GM23338 (cell line): ENCODE measurements around the gene TRDMT1. TPM values are rescaled to one million over a fixed set of nuclear protein-coding genes. Genes with fewer than 3 reads are reported as not detected.

Experiments used
- ATAC-seq: fragments of 200-7000 bp; cut with Tn5 transposase; 3 replicates; pipeline ENCODE4 v1.9.1; 2020
- DNase-seq: peaks from one replicate; pipeline ENCODE4 v3.0.0-alpha.2; 2015; ENCODE audit warnings: low spot score
- H2AFZ ChIP-seq: fragments of 200-600 bp; sonication (generic); 2 replicates; pipeline ENCODE4 v1.8.0; 2016; ENCODE audit warnings: antibody characterized with exemption, mild to moderate bottlenecking, moderate library complexity
- H3F3A ChIP-seq: fragments of 200-600 bp; sonication (generic); replicated peaks from 2 replicates; pipeline ENCODE4 v1.8.0; 2017; ENCODE audit warnings: antibody characterized with exemption, mixed run types, low read depth
- H3K27ac ChIP-seq: fragments of 200-600 bp; sonication (generic); 2 replicates; pipeline ENCODE4 v1.6.1; 2016; ENCODE audit warnings: low read depth
- H3K27me3 ChIP-seq: fragments of 200-600 bp; sonication (generic); 2 replicates; pipeline ENCODE4 v1.8.0; 2016; ENCODE audit warnings: mild to moderate bottlenecking, mixed run types, moderate library complexity; ENCODE audit not compliant: insufficient read depth
- H3K36me3 ChIP-seq: fragments of 200-600 bp; sonication (generic); 2 replicates; pipeline ENCODE4 v1.8.0; 2016; ENCODE audit warnings: mild to moderate bottlenecking; ENCODE audit not compliant: insufficient read depth
- H3K4me1 ChIP-seq: fragments of 200-600 bp; sonication (generic); 2 replicates; pipeline ENCODE4 v1.8.0; 2016; ENCODE audit warnings: mild to moderate bottlenecking, moderate library complexity; ENCODE audit not compliant: insufficient read depth
- H3K4me2 ChIP-seq: fragments of 200-600 bp; sonication (generic); 2 replicates; pipeline ENCODE4 v1.7.1; 2017; ENCODE audit warnings: mixed run types
- H3K4me3 ChIP-seq: fragments of 200-600 bp; sonication (generic); 2 replicates; pipeline ENCODE4 v1.6.1; 2016; ENCODE audit warnings: mixed run types
- H3K79me2 ChIP-seq: fragments of 200-600 bp; sonication (generic); replicated peaks from 2 replicates; pipeline ENCODE4 v1.8.0; 2017; ENCODE audit warnings: mild to moderate bottlenecking; ENCODE audit not compliant: insufficient read depth
- H3K9me2 ChIP-seq: fragments of 200-600 bp; sonication (generic); 2 replicates; pipeline ENCODE4 v1.8.0; 2017; ENCODE audit not compliant: insufficient read depth
- H4K20me1 ChIP-seq: fragments of 200-600 bp; sonication (generic); replicated peaks from 2 replicates; pipeline ENCODE4 v1.8.0; 2017; ENCODE audit warnings: mild to moderate bottlenecking; ENCODE audit not compliant: insufficient read depth
- H3K27ac Mint-ChIP-seq: 2 replicates; pipeline ENCODE4 v1.8.0; 2020; ENCODE audit warnings: inconsistent platforms, mild to moderate bottlenecking, moderate library complexity, mixed read lengths
- H3K27me3 Mint-ChIP-seq: 3 replicates; pipeline ENCODE4 v1.8.0; 2022; ENCODE audit warnings: low read depth, mild to moderate bottlenecking, moderate library complexity, mixed read lengths, inconsistent platforms; ENCODE audit not compliant: insufficient read depth, poor library complexity
- H3K36me3 Mint-ChIP-seq: 3 replicates; pipeline ENCODE4 v1.8.0; 2021; ENCODE audit warnings: low read depth, mild to moderate bottlenecking, inconsistent platforms, moderate library complexity, mixed read lengths
- H3K4me1 Mint-ChIP-seq: 3 replicates; pipeline ENCODE4 v1.8.0; 2020; ENCODE audit warnings: mild to moderate bottlenecking, inconsistent platforms, mixed read lengths
- H3K4me3 Mint-ChIP-seq: 3 replicates; pipeline ENCODE4 v1.8.0; 2021; ENCODE audit warnings: moderate library complexity, mild to moderate bottlenecking, inconsistent platforms, mixed read lengths
- H3K9me3 Mint-ChIP-seq: 3 replicates; pipeline ENCODE4 v1.8.0; 2020; ENCODE audit warnings: moderate library complexity, mild to moderate bottlenecking, inconsistent platforms, mixed read lengths
- CREB1 ChIP-seq: fragments of 250-450 bp; sonication (Bioruptor Pico); IDR thresholded peaks from 2 replicates; pipeline ENCODE4 v1.5.0; 2020; ENCODE audit warnings: low read depth, mild to moderate bottlenecking, moderate library complexity
- EZH2 ChIP-seq: fragments of 200-600 bp; sonication (generic); IDR thresholded peaks from one replicate; pipeline ENCODE4 v1.8.0; 2017; ENCODE audit warnings: antibody characterized with exemption, mild to moderate bottlenecking, low read depth; ENCODE audit not compliant: unreplicated experiment
- EZH2phosphoT487 ChIP-seq: fragments of 200-600 bp; sonication (generic); IDR thresholded peaks from one replicate; pipeline ENCODE4 v1.8.1; 2018; ENCODE audit warnings: antibody characterized with exemption; ENCODE audit not compliant: unreplicated experiment
- JUNB ChIP-seq: IDR thresholded peaks from one replicate; pipeline ENCODE4 v1.6.1; 2016; ENCODE audit warnings: antibody characterized with exemption; ENCODE audit not compliant: unreplicated experiment
- NANOG ChIP-seq: IDR thresholded peaks from 2 replicates; pipeline ENCODE4 v1.6.1; 2016; ENCODE audit warnings: antibody characterized with exemption, borderline replicate concordance
- POLR2AphosphoS5 ChIP-seq: IDR thresholded peaks from 2 replicates; pipeline ENCODE4 v1.6.1; 2016; ENCODE audit warnings: antibody characterized with exemption, low read depth
- STAT1 ChIP-seq: IDR thresholded peaks from one replicate; pipeline ENCODE4 v1.6.1; 2016; ENCODE audit warnings: antibody characterized with exemption; ENCODE audit not compliant: unreplicated experiment
- ZNF114 ChIP-seq: fragments of 250-450 bp; sonication (Bioruptor Pico); IDR thresholded peaks from 2 replicates; pipeline ENCODE4 v1.5.0; 2020; ENCODE audit warnings: mild to moderate bottlenecking, moderate library complexity
- ZNF331 ChIP-seq: fragments of 250-450 bp; sonication (Bioruptor Pico); IDR thresholded peaks from 2 replicates; pipeline ENCODE4 v1.5.0; 2020; ENCODE audit warnings: low read depth, mild to moderate bottlenecking, moderate library complexity
- polyA plus RNA-seq: library from polyadenylated mRNA; unstranded; fragments of >200 nt; fragmentation: Nextera tagmentation; extraction: Ambion mirVana; gene quantifications from 2 replicates; pipeline ENCODE4 v1.2.1, GENCODE V29; 2016
- small RNA-seq: library from RNA; depleted of rRNA; stranded (forward); fragments of <200 nt; gene quantifications from one replicate; pipeline ENCODE3, GENCODE V24; 2014; ENCODE audit warnings: low replicate concordance
- total RNA-seq: library from RNA; depleted of rRNA; stranded (reverse); fragments of >200 nt; shearing (Covaris generic); gene quantifications from 2 replicates; pipeline ENCODE4 v1.2.3, GENCODE V29; 2014; rRNA removed
- TF ChIP-seq, protein P1 (sequence below): fragments of 250-450 bp; sonication (Bioruptor Pico); IDR thresholded peaks from 2 replicates; pipeline ENCODE4 v1.5.0; 2020; ENCODE audit warnings: mild to moderate bottlenecking, moderate library complexity
- TF ChIP-seq, protein P2 (sequence below): IDR thresholded peaks from 2 replicates; pipeline ENCODE4 v1.6.1; 2016; ENCODE audit warnings: antibody characterized with exemption

Gene TRDMT1
- total and polyA plus RNA-seq, 2 experiments from 2014 or later = 16.0 to 37.7 TPM

DNA sequence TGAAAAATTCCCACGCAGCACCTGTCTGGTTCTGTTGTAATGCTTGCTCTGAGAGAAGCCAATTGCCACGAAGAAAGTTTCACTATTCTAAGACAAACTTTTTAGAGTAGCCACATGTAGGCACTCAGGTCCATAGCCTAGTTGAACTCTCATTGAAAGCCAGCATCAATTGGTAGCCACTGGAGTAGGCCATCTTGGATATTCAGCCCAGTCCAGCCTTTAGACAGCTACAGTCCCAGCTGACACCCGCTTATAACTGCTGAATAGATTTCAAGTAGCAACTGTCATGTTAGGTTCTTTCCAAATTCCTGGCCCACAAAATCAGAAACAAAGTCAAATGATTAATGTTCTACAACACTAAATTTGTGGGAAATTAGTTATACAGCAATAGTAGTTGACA is 103.5 kb downstream of the TRDMT1 start:
- Mint-ChIP-seq H3K27me3 (peaks cover 1% of the 10 kb centered on the region), H3K36me3 (no peaks in the 10 kb centered on the region; the same call in 2 of the 3 replicates), H3K9me3 (peaks cover 11% of the 10 kb centered on the region; the same call in 2 of the 3 replicates), H3K4me1 (no peaks in the 10 kb centered on the region), H3K27ac (no peak overlapping the region), H3K4me3 (no peak overlapping the region)
- DNase-seq = no peak
- Histone ChIP-seq H3K4me2 (no peak overlapping the region), H3K4me3 (no peak overlapping the region), H3K4me1 (no peaks in the 10 kb centered on the region), H3F3A (no peaks in the 10 kb centered on the region), H3K27ac (no peak overlapping the region), H3K36me3 (no peaks in the 10 kb centered on the region), H3K27me3 (no peaks in the 10 kb centered on the region), H3K79me2 (no peaks in the 10 kb centered on the region), H4K20me1 (no peaks in the 10 kb centered on the region), H2AFZ (no peak overlapping the region), H3K9me2 (no peaks in the 10 kb centered on the region)
- TF ChIP-seq NANOG (no peak), EZH2 (no peak), CREB1 (no peak), EZH2phosphoT487 (no peak), ZNF331 (CRISPR knock-in tag) (no peak), JUNB (no peak), POLR2AphosphoS5 (no peak), STAT1 (no peak), ZNF114 (CRISPR knock-in tag) (no peak)
- TF ChIP-seq, protein P1, sequence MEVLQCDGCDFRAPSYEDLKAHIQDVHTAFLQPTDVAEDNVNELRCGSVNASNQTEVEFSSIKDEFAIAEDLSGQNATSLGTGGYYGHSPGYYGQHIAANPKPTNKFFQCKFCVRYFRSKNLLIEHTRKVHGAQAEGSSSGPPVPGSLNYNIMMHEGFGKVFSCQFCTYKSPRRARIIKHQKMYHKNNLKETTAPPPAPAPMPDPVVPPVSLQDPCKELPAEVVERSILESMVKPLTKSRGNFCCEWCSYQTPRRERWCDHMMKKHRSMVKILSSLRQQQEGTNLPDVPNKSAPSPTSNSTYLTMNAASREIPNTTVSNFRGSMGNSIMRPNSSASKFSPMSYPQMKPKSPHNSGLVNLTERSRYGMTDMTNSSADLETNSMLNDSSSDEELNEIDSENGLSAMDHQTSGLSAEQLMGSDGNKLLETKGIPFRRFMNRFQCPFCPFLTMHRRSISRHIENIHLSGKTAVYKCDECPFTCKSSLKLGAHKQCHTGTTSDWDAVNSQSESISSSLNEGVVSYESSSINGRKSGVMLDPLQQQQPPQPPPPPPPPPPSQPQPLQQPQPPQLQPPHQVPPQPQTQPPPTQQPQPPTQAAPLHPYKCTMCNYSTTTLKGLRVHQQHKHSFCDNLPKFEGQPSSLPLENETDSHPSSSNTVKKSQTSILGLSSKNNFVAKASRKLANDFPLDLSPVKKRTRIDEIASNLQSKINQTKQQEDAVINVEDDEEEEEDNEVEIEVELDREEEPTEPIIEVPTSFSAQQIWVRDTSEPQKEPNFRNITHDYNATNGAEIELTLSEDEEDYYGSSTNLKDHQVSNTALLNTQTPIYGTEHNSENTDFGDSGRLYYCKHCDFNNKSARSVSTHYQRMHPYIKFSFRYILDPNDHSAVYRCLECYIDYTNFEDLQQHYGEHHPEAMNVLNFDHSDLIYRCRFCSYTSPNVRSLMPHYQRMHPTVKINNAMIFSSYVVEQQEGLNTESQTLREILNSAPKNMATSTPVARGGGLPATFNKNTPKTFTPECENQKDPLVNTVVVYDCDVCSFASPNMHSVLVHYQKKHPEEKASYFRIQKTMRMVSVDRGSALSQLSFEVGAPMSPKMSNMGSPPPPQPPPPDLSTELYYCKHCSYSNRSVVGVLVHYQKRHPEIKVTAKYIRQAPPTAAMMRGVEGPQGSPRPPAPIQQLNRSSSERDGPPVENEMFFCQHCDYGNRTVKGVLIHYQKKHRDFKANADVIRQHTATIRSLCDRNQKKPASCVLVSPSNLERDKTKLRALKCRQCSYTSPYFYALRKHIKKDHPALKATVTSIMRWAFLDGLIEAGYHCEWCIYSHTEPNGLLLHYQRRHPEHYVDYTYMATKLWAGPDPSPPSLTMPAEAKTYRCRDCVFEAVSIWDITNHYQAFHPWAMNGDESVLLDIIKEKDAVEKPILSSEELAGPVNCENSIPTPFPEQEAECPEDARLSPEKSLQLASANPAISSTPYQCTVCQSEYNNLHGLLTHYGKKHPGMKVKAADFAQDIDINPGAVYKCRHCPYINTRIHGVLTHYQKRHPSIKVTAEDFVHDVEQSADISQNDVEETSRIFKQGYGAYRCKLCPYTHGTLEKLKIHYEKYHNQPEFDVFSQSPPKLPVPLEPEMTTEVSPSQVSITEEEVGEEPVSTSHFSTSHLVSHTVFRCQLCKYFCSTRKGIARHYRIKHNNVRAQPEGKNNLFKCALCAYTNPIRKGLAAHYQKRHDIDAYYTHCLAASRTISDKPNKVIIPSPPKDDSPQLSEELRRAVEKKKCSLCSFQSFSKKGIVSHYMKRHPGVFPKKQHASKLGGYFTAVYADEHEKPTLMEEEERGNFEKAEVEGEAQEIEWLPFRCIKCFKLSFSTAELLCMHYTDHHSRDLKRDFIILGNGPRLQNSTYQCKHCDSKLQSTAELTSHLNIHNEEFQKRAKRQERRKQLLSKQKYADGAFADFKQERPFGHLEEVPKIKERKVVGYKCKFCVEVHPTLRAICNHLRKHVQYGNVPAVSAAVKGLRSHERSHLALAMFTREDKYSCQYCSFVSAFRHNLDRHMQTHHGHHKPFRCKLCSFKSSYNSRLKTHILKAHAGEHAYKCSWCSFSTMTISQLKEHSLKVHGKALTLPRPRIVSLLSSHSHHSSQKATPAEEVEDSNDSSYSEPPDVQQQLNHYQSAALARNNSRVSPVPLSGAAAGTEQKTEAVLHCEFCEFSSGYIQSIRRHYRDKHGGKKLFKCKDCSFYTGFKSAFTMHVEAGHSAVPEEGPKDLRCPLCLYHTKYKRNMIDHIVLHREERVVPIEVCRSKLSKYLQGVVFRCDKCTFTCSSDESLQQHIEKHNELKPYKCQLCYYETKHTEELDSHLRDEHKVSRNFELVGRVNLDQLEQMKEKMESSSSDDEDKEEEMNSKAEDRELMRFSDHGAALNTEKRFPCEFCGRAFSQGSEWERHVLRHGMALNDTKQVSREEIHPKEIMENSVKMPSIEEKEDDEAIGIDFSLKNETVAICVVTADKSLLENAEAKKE (CRISPR knock-in tag) = no peak
- TF ChIP-seq, protein P2, sequence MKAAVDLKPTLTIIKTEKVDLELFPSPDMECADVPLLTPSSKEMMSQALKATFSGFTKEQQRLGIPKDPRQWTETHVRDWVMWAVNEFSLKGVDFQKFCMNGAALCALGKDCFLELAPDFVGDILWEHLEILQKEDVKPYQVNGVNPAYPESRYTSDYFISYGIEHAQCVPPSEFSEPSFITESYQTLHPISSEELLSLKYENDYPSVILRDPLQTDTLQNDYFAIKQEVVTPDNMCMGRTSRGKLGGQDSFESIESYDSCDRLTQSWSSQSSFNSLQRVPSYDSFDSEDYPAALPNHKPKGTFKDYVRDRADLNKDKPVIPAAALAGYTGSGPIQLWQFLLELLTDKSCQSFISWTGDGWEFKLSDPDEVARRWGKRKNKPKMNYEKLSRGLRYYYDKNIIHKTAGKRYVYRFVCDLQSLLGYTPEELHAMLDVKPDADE = no peak
- ATAC-seq = no peak

Small RNAs within 50 kb of the gene (small RNA-seq; reads per million reads assigned to genes)
- gene AC067747.1 = not detected

Other genes starting within 250 kb of the TRDMT1 start
- 0.23 and 1.8 TPM in 2 replicates for gene CUBN, start 71.9 kb downstream of the TRDMT1 start, total RNA-seq
- 0.06 and 0.47 TPM in 2 replicates for gene CUBN, start 71.9 kb downstream of the TRDMT1 start, polyA plus RNA-seq
- gene VIM, start 26.6 kb upstream of the TRDMT1 start, total RNA-seq = 214 and 228 TPM in 2 replicates
- gene VIM, start 26.6 kb upstream of the TRDMT1 start, polyA plus RNA-seq = 131 and 137 TPM in 2 replicates